Sigmoid colon (tissue), 7 donors: ENCODE measurements around the gene ZNF514. TPM values are rescaled to one million over a fixed set of nuclear protein-coding genes. Genes with fewer than 3 reads are reported as not detected.
A peak's percentile ranks its signal among the peaks of the same experiment; 100 is the strongest.

Experiments used
- DNase-seq: peaks from one replicate; pipeline ENCODE4 v3.0.0-alpha.2; 2019
- H3K27ac ChIP-seq, 4 donors: fragments of 200-600 bp; sonication (generic); one replicate each; pipeline ENCODE4 v1.5.1; 2016 to 2019; ENCODE audit warnings: mild to moderate bottlenecking in 1 of 4
- H3K27me3 ChIP-seq, 3 donors: fragments of 200-600 bp; sonication (generic); one replicate each; pipeline ENCODE4 v1.5.1; 2019; ENCODE audit warnings: mild to moderate bottlenecking in 1 of 3
- H3K36me3 ChIP-seq, 4 donors: fragments of 200-600 bp; sonication (generic); one replicate each; pipeline ENCODE4 v1.5.1; 2016 to 2019
- H3K4me1 ChIP-seq, 4 donors: fragments of 200-600 bp; sonication (generic); one replicate each; pipeline ENCODE4 v1.5.1; 2017 to 2019
- H3K4me3 ChIP-seq, 4 donors: fragments of 200-600 bp; sonication (generic); one replicate each; pipeline ENCODE4 v1.5.1; 2017 to 2019; ENCODE audit warnings: mild to moderate bottlenecking in 2 of 4, moderate library complexity in 1 of 4
- H3K9me3 ChIP-seq, 4 donors: fragments of 200-600 bp in 3 of 4; sonication (generic) in 3 of 4; one replicate each; pipeline versions ENCODE4 v1.5.1 to v1.6.1; 2013 to 2019
- EP300 ChIP-seq, 4 donors: sonication (generic); formaldehyde crosslinking; IDR thresholded peaks; one replicate each; pipeline ENCODE4 v1.6.1; 2017; ENCODE audit warnings: antibody characterized with exemption in 4 of 4
- POLR2A ChIP-seq, 2 donors: fragments of 450-650 bp; IDR thresholded peaks; one replicate each; pipeline ENCODE4 v1.6.1; 2016; ENCODE audit warnings: antibody characterized with exemption in 2 of 2, mild to moderate bottlenecking in 2 of 2, moderate library complexity in 2 of 2
- POLR2AphosphoS5 ChIP-seq, 4 donors: sonication (generic); formaldehyde crosslinking; IDR thresholded peaks; one replicate each; pipeline ENCODE4 v1.6.1; 2017; ENCODE audit warnings: antibody characterized with exemption in 4 of 4
- whole genome bisulfite sequencing, 2 donors: extraction: QIAGEN DNeasy Blood & Tissue Kit; methylation state at CpG; one replicate each; pipeline ENCODE4 v1.1.7; 2013; 5-methylcytosine and 5-hydroxymethylcytosine counted together
- intact Hi-C: fragments of 100-400 bp; cut with DNase I; formaldehyde crosslinking; loops from one replicate; pipeline ENCODE4 v1.15.1; 2023
- polyA plus RNA-seq, 3 donors: library from polyadenylated mRNA; stranded (reverse); fragments of 200-250 nt; gene quantifications; one replicate each; pipeline ENCODE4 v1.2.3, GENCODE V29; 2013
- total RNA-seq, 4 donors: library from RNA; depleted of rRNA; stranded (reverse); fragments of >200 nt; gene quantifications; one replicate each; pipeline ENCODE4 v1.1.0, GENCODE V29; 2016
- TF ChIP-seq, protein P1 (sequence below), 4 experiments: fragments of 450-650 bp in 3 of 4; fragments of 200-600 bp in 1 of 4; IDR thresholded peaks; one replicate each; pipeline ENCODE4 v1.5.1; 2016 to 2019; ENCODE audit warnings: antibody characterized with exemption in 4 of 4, mild to moderate bottlenecking in 3 of 4, moderate library complexity in 2 of 4
- donor health status: healthy with polysubstance abuse.
- donor health status: Bipolar disorder and iron deficiency.
- donor health status: healthy.

The ZNF514 gene
- total and polyA plus RNA-seq, 7 donors = 4.8 to 29.4 (median 12.0) TPM

- TF ChIP-seq, protein P1, sequence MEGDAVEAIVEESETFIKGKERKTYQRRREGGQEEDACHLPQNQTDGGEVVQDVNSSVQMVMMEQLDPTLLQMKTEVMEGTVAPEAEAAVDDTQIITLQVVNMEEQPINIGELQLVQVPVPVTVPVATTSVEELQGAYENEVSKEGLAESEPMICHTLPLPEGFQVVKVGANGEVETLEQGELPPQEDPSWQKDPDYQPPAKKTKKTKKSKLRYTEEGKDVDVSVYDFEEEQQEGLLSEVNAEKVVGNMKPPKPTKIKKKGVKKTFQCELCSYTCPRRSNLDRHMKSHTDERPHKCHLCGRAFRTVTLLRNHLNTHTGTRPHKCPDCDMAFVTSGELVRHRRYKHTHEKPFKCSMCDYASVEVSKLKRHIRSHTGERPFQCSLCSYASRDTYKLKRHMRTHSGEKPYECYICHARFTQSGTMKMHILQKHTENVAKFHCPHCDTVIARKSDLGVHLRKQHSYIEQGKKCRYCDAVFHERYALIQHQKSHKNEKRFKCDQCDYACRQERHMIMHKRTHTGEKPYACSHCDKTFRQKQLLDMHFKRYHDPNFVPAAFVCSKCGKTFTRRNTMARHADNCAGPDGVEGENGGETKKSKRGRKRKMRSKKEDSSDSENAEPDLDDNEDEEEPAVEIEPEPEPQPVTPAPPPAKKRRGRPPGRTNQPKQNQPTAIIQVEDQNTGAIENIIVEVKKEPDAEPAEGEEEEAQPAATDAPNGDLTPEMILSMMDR (IDR thresholded peaks at IDR 0.05) = no peak
- TF ChIP-seq POLR2AphosphoS5 (IDR thresholded peaks at IDR 0.05) = no peak
- no peak for TF ChIP-seq EP300 (IDR thresholded peaks at IDR 0.05)
- TF ChIP-seq POLR2A (IDR thresholded peaks at IDR 0.05) = no peak
- Histone ChIP-seq H3K27me3 (no peaks in the 10 kb centered on the region), H3K36me3 (no peaks in the 10 kb centered on the region), H3K4me3 (peak overlapping the region; percentile 66 to 82 (median 72)), H3K27ac (peak overlapping the region; percentile 90 to 97 (median 91)), H3K4me1 (peaks cover 0 to 24% (median 18%) of the 10 kb centered on the region in 4 donors), H3K9me3 (no peaks in the 10 kb centered on the region)
- DNase-seq = no peak
- intact Hi-C loops = loop anchor here (2.0 to 10.0 kb wide), 2 partner anchors 43 to 1099 kb away; partner anchors contain the start of genes CIAO1 and TMEM127
- 4 to 9% methylated on average over 16 of the region's 16 CpGs for WGBS, 2 donors
Observed at GRCh38 chr2:95166065-95166763, 6.6 kb upstream of the ZNF514 start.

- Histone ChIP-seq H3K4me3 (peak within 1 kb of the TSS; percentile 66 to 82 (median 72)), H3K4me1 (peaks cover 0 to 24% (median 18%) of the 10 kb centered on the region in 4 donors), H3K27me3 (no peaks in the 10 kb centered on the region), H3K27ac (peak within 1 kb of the TSS; percentile 90 to 97 (median 91)), H3K9me3 (no peaks in the 10 kb centered on the region), H3K36me3 (no peaks in the 10 kb centered on the region)
- DNase-seq = peak; percentile 99
- intact Hi-C loops = loop anchor here (2.0 to 10.0 kb wide), 3 partner anchors 43 to 1099 kb away; partner anchors contain the start of genes CIAO1, FAHD2A and TMEM127
- WGBS, 2 donors = 0% methylated on average over 56 of the region's 56 CpGs
- peak; percentile 32 to 49 for TF ChIP-seq POLR2A (IDR thresholded peaks at IDR 0.05)
- TF ChIP-seq, protein P1 (IDR thresholded peaks at IDR 0.05) = no peak
- TF ChIP-seq POLR2AphosphoS5 (IDR thresholded peaks at IDR 0.05) = peak; percentile 79 to 87 (median 86)
Observed at GRCh38 chr2:95165371-95166064, 5.9 kb upstream of the ZNF514 start, which contains the start of gene ZNF2. ZNF2 (plus strand) TSS chr2:95165809; CDS start chr2:95176227, 10,418 bp downstream.

GRCh38 chr2:95165030-95165370, 5.4 kb upstream of the ZNF514 start:
- Histone ChIP-seq H3K4me1 (peaks cover 0 to 26% (median 18%) of the 10 kb centered on the region in 4 donors), H3K27me3 (no peaks in the 10 kb centered on the region), H3K9me3 (no peaks in the 10 kb centered on the region), H3K4me3 (peak overlapping the region; percentile 66 to 82 (median 72)), H3K36me3 (no peaks in the 10 kb centered on the region), H3K27ac (peak overlapping the region; percentile 90 to 97 (median 91))
- WGBS, 2 donors = 1% methylated on average over 9 of the region's 9 CpGs
- no peak for DNase-seq
- TF ChIP-seq, protein P1 (IDR thresholded peaks at IDR 0.05) = no peak
- TF ChIP-seq POLR2AphosphoS5 (IDR thresholded peaks at IDR 0.05) (no peak), POLR2A (IDR thresholded peaks at IDR 0.05) (no peak), EP300 (IDR thresholded peaks at IDR 0.05) (no peak)
- intact Hi-C loops = loop anchor here (2.0 to 10.0 kb wide), 2 partner anchors 238 to 1100 kb away; partner anchors contain the start of genes CIAO1, FAHD2A and TMEM127

GRCh38 chr2:95158891-95159619, 593 bp downstream of the ZNF514 start:
- H3K27me3 ChIP-seq = no peaks in the 10 kb centered on the region
- DNase-seq = peak; percentile 78
- H3K4me1 ChIP-seq = peaks cover 0 to 20% (median 16%) of the 10 kb centered on the region in 4 donors
- H3K27ac ChIP-seq = peak overlapping the region; percentile 84 to 91 (median 88)
- 1 to 2% methylated on average over 58 of the region's 58 CpGs for WGBS, 2 donors
- H3K4me3 ChIP-seq = peak overlapping the region; percentile 71 to 80 (median 75)
- H3K9me3 ChIP-seq = no peaks in the 10 kb centered on the region
- peaks cover 5 to 30% (median 15%) of the 10 kb centered on the region in 4 donors for H3K36me3 ChIP-seq
- TF ChIP-seq EP300 (IDR thresholded peaks at IDR 0.05) (no peak), POLR2AphosphoS5 (IDR thresholded peaks at IDR 0.05) (no peak), POLR2A (IDR thresholded peaks at IDR 0.05) (no peak)
- TF ChIP-seq, protein P1 (IDR thresholded peaks at IDR 0.05) = no peak
- intact Hi-C loops = no loop called here
